ENCODE data around the gene CDKL4.
"Not testable (repeated sequence)": the region's sequence is repeated elsewhere in the genome, so short reads cannot be mapped to it uniquely, and the experiment has no call there.

The CDKL4 gene

GRCh38 chr2:39228413-39229209 is 15.2 kb downstream of the CDKL4 start:
- DNase-seq (ENCODE audit: low read depth) = no peak

- DNase-seq (ENCODE audit: low read depth) = peak; percentile 45
These were observed 15.9 kb downstream of the CDKL4 start for GRCh38 chr2:39227628-39228412.

- no peak for DNase-seq (ENCODE audit: low read depth)
These were observed 18.2 kb downstream of the CDKL4 start for GRCh38 chr2:39225567-39225966.

GRCh38 chr2:39223909-39224308 is 19.9 kb downstream of the CDKL4 start:
- DNase-seq (ENCODE audit: low read depth) = no peak

GRCh38 chr2:39221459-39221858 is 22.3 kb downstream of the CDKL4 start:
- DNase-seq (ENCODE audit: low read depth) = no peak

- DNase-seq (ENCODE audit: low read depth) = no peak
These were observed 23.6 kb downstream of the CDKL4 start for GRCh38 chr2:39220136-39220535.

GRCh38 chr2:39218391-39218790 is 25.4 kb downstream of the CDKL4 start:
- DNase-seq (ENCODE audit: low read depth) = no peak

GRCh38 chr2:39217192-39217550 is 26.6 kb downstream of the CDKL4 start:
- DNase-seq (ENCODE audit: low read depth) = no peak

GRCh38 chr2:39216346-39217191 is 27.2 kb downstream of the CDKL4 start:
- DNase-seq (ENCODE audit: low read depth) = no peak

- no peak for DNase-seq (ENCODE audit: low read depth)
These were observed 28.2 kb downstream of the CDKL4 start for GRCh38 chr2:39215545-39215944.

GRCh38 chr2:39213015-39213414 is 30.8 kb downstream of the CDKL4 start:
- DNase-seq (ENCODE audit: low read depth) = no peak

- DNase-seq (ENCODE audit: low read depth) = no peak
These were observed 32.9 kb downstream of the CDKL4 start for GRCh38 chr2:39210846-39211245.

- no peak for DNase-seq (ENCODE audit: low read depth)
These were observed 40.4 kb downstream of the CDKL4 start for GRCh38 chr2:39203382-39203781.

- DNase-seq (ENCODE audit: low read depth) = no peak
These were observed 41.0 kb downstream of the CDKL4 start for GRCh38 chr2:39202639-39203369.

- DNase-seq (ENCODE audit: low read depth) = not testable (repeated sequence)
These were observed 46.8 kb downstream of the CDKL4 start for GRCh38 chr2:39197003-39197402.

- DNase-seq (ENCODE audit: low read depth) = no peak
These were observed 49.1 kb downstream of the CDKL4 start for GRCh38 chr2:39194686-39195085.

GRCh38 chr2:39188960-39189494 is 54.7 kb downstream of the CDKL4 start:
- DNase-seq (ENCODE audit: low read depth) = no peak

GRCh38 chr2:39183673-39184072 is 60.1 kb downstream of the CDKL4 start:
- no peak for DNase-seq (ENCODE audit: low read depth)

GRCh38 chr2:39181297-39181696 is 62.5 kb downstream of the CDKL4 start:
- no peak for DNase-seq (ENCODE audit: low read depth)

- no peak for DNase-seq (ENCODE audit: low read depth)
These were observed 63.5 kb downstream of the CDKL4 start for GRCh38 chr2:39179974-39180960.
